PC-3 (cell line): Measurements from ENCODE around the gene CASK. TPM values are rescaled to one million over a fixed set of nuclear protein-coding genes. Genes with fewer than 3 reads are reported as not detected.

Experiments
- ATAC-seq: fragments of 200-7000 bp; cut with Tn5 transposase; 2 replicates; pipeline ENCODE4 v1.9.1; 2020; ENCODE audit warnings: mild to moderate bottlenecking, moderate library complexity
- BruUV-seq: library from RNA; stranded (reverse); fragments of 400-500 nt; replicated peaks from 2 replicates; lab custom pipeline; 2021; lab: Mats Ljungman, UMichigan
- CTCF ChIA-PET: fragments of 300-600 bp; sonication (Branson Sonifier 250); formaldehyde crosslinking; loops from one replicate; lab custom pipeline; 2022; ENCODE audit warnings: antibody characterized with exemption; lab: Charles Lee
- POLR2A ChIA-PET: fragments of 300-600 bp; sonication (Branson Sonifier 250); formaldehyde crosslinking; loops from one replicate; lab custom pipeline; 2022; ENCODE audit warnings: antibody characterized with exemption; ENCODE audit not compliant: unreplicated experiment; lab: Charles Lee
- DNase-seq: peaks from one replicate; pipeline ENCODE4 v3.0.0-alpha.2; 2015
- H2AFZ ChIP-seq: fragments of 300-600 bp; sonication (generic); 2 replicates; pipeline ENCODE4 v1.6.0; 2016; ENCODE audit warnings: antibody characterized with exemption, low read length
- H3F3A ChIP-seq: fragments of 300-600 bp; sonication (generic); one replicate; pipeline ENCODE4 v1.6.0; 2017; ENCODE audit warnings: antibody characterized with exemption, low read length, control low read depth, mild to moderate bottlenecking; ENCODE audit not compliant: unreplicated experiment
- H3K27ac ChIP-seq: fragments of 300-600 bp; sonication (generic); 2 replicates; pipeline ENCODE4 v1.5.1; 2016; ENCODE audit warnings: mild to moderate bottlenecking, low read length
- H3K27me3 ChIP-seq: fragments of 300-600 bp; sonication (generic); 2 replicates; pipeline ENCODE4 v1.6.1; 2016; ENCODE audit warnings: low read length, mixed read lengths
- H3K36me3 ChIP-seq: fragments of 300-600 bp; sonication (generic); 2 replicates; pipeline ENCODE4 v1.6.1; 2016; ENCODE audit warnings: low read depth, mixed run types, low read length, mixed read lengths
- H3K4me1 ChIP-seq: fragments of 300-600 bp; sonication (generic); 2 replicates; pipeline ENCODE4 v1.5.1; 2016; ENCODE audit warnings: low read length; ENCODE audit not compliant: insufficient read depth
- H3K4me2 ChIP-seq: fragments of 300-600 bp; sonication (generic); 2 replicates; pipeline ENCODE4 v1.6.0; 2016; ENCODE audit warnings: low read length
- H3K4me3 ChIP-seq: fragments of 300-600 bp; sonication (generic); 2 replicates; pipeline ENCODE4 v1.5.1; 2016; ENCODE audit warnings: mild to moderate bottlenecking, low read length, mixed read lengths
- H3K79me2 ChIP-seq: fragments of 300-600 bp; sonication (generic); 2 replicates; pipeline ENCODE4 v1.6.1; 2017; ENCODE audit warnings: low read length, mixed read lengths
- H3K9ac ChIP-seq: fragments of 300-600 bp; sonication (generic); 2 replicates; pipeline ENCODE4 v1.6.0; 2016; ENCODE audit warnings: mild to moderate bottlenecking, low read length
- H3K9me2 ChIP-seq: fragments of 300-600 bp; sonication (generic); replicated peaks from 2 replicates; pipeline ENCODE4 v1.6.1; 2016; ENCODE audit warnings: mixed run types, low read length, mixed read lengths
- H3K9me3 ChIP-seq: fragments of 300-600 bp; sonication (generic); 2 replicates; pipeline ENCODE4 v1.6.1; 2016; ENCODE audit warnings: low read length, mixed read lengths
- H4K20me1 ChIP-seq: fragments of 300-600 bp; sonication (generic); 2 replicates; pipeline ENCODE4 v1.6.1; 2016; ENCODE audit warnings: low read length, mixed read lengths
- EZH2 ChIP-seq: fragments of 300-600 bp; sonication (generic); IDR thresholded peaks from one replicate; pipeline ENCODE4 v1.6.1; 2017; ENCODE audit warnings: antibody characterized with exemption, mild to moderate bottlenecking, low read length; ENCODE audit not compliant: unreplicated experiment
- EZH2phosphoT487 ChIP-seq: fragments of 300-600 bp; sonication (generic); IDR thresholded peaks from 2 replicates; pipeline ENCODE4 v1.6.1; 2018; ENCODE audit warnings: mild to moderate bottlenecking, antibody characterized with exemption, low read length, borderline replicate concordance
- intact Hi-C: fragments of 100-400 bp; cut with micrococcal nuclease; formaldehyde crosslinking; loops from 2 replicates; pipeline ENCODE4 v1.9.0; 2023
- total RNA-seq: library from RNA; depleted of rRNA; stranded (reverse); fragments of >200 nt; gene quantifications from 2 replicates; pipeline ENCODE4 v1.2.3, GENCODE V29; 2014
- TF ChIP-seq, protein P1 (sequence below): fragments of 300-600 bp; sonication (generic); conservative IDR thresholded peaks from 2 replicates; pipeline ENCODE4 v1.5.1; 2017; ENCODE audit warnings: antibody characterized with exemption, low read depth, mild to moderate bottlenecking, low read length

Gene CASK
- total RNA-seq, 1 experiment from 2014 or later: 21.4 TPM

DNA sequence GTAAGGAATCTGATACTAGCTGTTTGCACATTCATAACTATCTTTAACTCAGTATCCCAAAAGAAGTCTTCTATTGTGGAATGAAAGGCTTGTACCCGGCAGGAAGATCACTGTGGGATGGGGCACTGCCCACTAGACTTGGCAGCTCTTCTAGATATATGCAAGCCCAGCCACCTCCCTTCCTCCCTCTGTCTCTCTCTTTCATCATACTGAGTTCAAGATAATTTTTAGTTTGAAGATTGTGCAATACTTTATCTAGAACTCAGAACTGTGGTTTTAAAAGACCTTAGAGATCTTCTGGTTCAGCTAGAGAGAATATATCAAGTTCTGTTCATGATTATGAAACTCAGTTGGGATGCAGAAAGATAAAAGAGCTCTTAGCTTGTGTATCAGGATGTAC is 257.1 kb downstream of the CASK start:
- no peak overlapping the region for H2AFZ ChIP-seq
- POLR2A ChIA-PET: no interaction called here

DNA sequence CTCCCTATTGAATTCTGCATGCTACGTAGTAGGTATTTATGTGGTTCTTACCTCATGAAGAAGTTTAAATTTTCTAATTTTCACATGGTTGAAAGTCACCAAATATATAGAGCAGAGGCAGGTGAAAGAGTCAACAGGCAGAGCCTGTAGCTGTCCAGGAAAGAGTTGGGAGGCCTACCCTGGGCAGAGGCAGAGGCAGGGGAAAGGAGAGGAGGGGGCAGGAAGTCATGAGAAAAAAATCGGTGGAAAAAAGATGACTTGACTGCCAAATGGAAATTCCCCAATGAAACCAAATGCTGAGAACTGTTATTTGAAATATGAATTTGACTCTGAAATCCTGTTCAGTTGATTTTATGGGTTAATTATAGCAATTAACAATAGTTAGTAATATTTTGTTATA is 257.7 kb downstream of the CASK start:
- CTCF ChIA-PET: no interaction called here
- H4K20me1 ChIP-seq: no peaks in the 10 kb centered on the region

More for the DNA sequence above, 257.1 kb downstream of the CASK start:
- Histone ChIP-seq H3K27me3 (no peaks in the 10 kb centered on the region), H3K79me2 (no peaks in the 10 kb centered on the region), H3K36me3 (no peaks in the 10 kb centered on the region), H4K20me1 (no peaks in the 10 kb centered on the region), H3K4me2 (no peak overlapping the region), H3K4me3 (no peak overlapping the region), H3K27ac (no peak overlapping the region), H3F3A (no peaks in the 10 kb centered on the region), H3K9me2 (no peaks in the 10 kb centered on the region), H3K4me1 (peaks cover 9% of the 10 kb centered on the region), H3K9ac (no peak overlapping the region), H3K9me3 (no peaks in the 10 kb centered on the region)
- TF ChIP-seq EZH2phosphoT487 (no peak), EZH2 (no peak)
- TF ChIP-seq, protein P1, sequence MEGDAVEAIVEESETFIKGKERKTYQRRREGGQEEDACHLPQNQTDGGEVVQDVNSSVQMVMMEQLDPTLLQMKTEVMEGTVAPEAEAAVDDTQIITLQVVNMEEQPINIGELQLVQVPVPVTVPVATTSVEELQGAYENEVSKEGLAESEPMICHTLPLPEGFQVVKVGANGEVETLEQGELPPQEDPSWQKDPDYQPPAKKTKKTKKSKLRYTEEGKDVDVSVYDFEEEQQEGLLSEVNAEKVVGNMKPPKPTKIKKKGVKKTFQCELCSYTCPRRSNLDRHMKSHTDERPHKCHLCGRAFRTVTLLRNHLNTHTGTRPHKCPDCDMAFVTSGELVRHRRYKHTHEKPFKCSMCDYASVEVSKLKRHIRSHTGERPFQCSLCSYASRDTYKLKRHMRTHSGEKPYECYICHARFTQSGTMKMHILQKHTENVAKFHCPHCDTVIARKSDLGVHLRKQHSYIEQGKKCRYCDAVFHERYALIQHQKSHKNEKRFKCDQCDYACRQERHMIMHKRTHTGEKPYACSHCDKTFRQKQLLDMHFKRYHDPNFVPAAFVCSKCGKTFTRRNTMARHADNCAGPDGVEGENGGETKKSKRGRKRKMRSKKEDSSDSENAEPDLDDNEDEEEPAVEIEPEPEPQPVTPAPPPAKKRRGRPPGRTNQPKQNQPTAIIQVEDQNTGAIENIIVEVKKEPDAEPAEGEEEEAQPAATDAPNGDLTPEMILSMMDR: no peak
- no peak for ATAC-seq
- CTCF ChIA-PET: no interaction called here
- intact Hi-C loops: no loop called here
- DNase-seq: no peak
- BruUV-seq: no TSS peak

GRCh38 chrX:41664908-41665307 is 258.4 kb downstream of the CASK start:
- no peak overlapping the region for H3K27ac ChIP-seq
- no peak overlapping the region for H3K4me2 ChIP-seq

More for the DNA sequence above, 257.7 kb downstream of the CASK start:
- Histone ChIP-seq H3K4me1 (peaks cover 9% of the 10 kb centered on the region), H3K9me3 (no peaks in the 10 kb centered on the region), H3K27ac (no peak overlapping the region), H3K79me2 (no peaks in the 10 kb centered on the region), H2AFZ (no peak overlapping the region), H3K9ac (no peak overlapping the region), H3K27me3 (no peaks in the 10 kb centered on the region), H3K9me2 (no peaks in the 10 kb centered on the region), H3F3A (no peaks in the 10 kb centered on the region), H3K4me2 (no peak overlapping the region), H3K4me3 (no peak overlapping the region), H3K36me3 (no peaks in the 10 kb centered on the region)
- no TSS peak for BruUV-seq
- no peak for DNase-seq
- POLR2A ChIA-PET: no interaction called here
- ATAC-seq: no peak
- TF ChIP-seq, protein P1: no peak
- TF ChIP-seq EZH2phosphoT487 (no peak), EZH2 (no peak)
- intact Hi-C loops: no loop called here

More at GRCh38 chrX:41664908-41665307, 258.4 kb downstream of the CASK start:
- ATAC-seq: no peak
- no peaks in the 10 kb centered on the region for H3K27me3 ChIP-seq
- ChIA-PET CTCF (no interaction called here), POLR2A (no interaction called here)
- no peaks in the 10 kb centered on the region for H3K9me3 ChIP-seq
- DNase-seq: no peak
- no peak for TF ChIP-seq EZH2phosphoT487
- TF ChIP-seq EZH2: no peak
- TF ChIP-seq, protein P1: no peak
- no TSS peak for BruUV-seq
- no peak overlapping the region for H2AFZ ChIP-seq
- H3K4me1 ChIP-seq: peaks cover 9% of the 10 kb centered on the region
- no peaks in the 10 kb centered on the region for H3F3A ChIP-seq
- H3K4me3 ChIP-seq: no peak overlapping the region
- intact Hi-C loops: no loop called here
- H3K9me2 ChIP-seq: no peaks in the 10 kb centered on the region
- H3K79me2 ChIP-seq: no peaks in the 10 kb centered on the region
- no peaks in the 10 kb centered on the region for H4K20me1 ChIP-seq
- no peaks in the 10 kb centered on the region for H3K36me3 ChIP-seq
- H3K9ac ChIP-seq: no peak overlapping the region
